Measurements from ENCODE around the gene XXYLT1. TPM values are rescaled to one million over a fixed set of nuclear protein-coding genes. Genes with fewer than 3 reads are reported as not detected.
A peak's percentile ranks its signal among the peaks of the same experiment; 100 is the strongest.

Gene XXYLT1
- total and polyA plus RNA-seq, 10 of the 15 experiments (the other 5 are each of a cell fraction or from before 2014, with no cell fraction given) = 1.2 to 14.2 (median 9.3) TPM

- TF ChIP-seq, protein P1, sequence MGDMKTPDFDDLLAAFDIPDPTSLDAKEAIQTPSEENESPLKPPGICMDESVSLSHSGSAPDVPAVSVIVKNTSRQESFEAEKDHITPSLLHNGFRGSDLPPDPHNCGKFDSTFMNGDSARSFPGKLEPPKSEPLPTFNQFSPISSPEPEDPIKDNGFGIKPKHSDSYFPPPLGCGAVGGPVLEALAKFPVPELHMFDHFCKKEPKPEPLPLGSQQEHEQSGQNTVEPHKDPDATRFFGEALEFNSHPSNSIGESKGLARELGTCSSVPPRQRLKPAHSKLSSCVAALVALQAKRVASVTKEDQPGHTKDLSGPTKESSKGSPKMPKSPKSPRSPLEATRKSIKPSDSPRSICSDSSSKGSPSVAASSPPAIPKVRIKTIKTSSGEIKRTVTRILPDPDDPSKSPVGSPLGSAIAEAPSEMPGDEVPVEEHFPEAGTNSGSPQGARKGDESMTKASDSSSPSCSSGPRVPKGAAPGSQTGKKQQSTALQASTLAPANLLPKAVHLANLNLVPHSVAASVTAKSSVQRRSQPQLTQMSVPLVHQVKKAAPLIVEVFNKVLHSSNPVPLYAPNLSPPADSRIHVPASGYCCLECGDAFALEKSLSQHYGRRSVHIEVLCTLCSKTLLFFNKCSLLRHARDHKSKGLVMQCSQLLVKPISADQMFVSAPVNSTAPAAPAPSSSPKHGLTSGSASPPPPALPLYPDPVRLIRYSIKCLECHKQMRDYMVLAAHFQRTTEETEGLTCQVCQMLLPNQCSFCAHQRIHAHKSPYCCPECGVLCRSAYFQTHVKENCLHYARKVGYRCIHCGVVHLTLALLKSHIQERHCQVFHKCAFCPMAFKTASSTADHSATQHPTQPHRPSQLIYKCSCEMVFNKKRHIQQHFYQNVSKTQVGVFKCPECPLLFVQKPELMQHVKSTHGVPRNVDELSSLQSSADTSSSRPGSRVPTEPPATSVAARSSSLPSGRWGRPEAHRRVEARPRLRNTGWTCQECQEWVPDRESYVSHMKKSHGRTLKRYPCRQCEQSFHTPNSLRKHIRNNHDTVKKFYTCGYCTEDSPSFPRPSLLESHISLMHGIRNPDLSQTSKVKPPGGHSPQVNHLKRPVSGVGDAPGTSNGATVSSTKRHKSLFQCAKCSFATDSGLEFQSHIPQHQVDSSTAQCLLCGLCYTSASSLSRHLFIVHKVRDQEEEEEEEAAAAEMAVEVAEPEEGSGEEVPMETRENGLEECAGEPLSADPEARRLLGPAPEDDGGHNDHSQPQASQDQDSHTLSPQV (IDR thresholded peaks at IDR 0.05) = peak; percentile 33; the same call in 1 of the 2 replicates
- TF ChIP-seq EZH2 (IDR thresholded peaks at IDR 0.05; ENCODE audit: borderline replicate concordance, control insufficient read depth, low read depth, low read length) = no peak
- TF ChIP-seq DPF2 (IDR thresholded peaks at IDR 0.05) = peak; percentile 72; the same call in 1 of the 2 replicates
- TF ChIP-seq, protein P2, sequence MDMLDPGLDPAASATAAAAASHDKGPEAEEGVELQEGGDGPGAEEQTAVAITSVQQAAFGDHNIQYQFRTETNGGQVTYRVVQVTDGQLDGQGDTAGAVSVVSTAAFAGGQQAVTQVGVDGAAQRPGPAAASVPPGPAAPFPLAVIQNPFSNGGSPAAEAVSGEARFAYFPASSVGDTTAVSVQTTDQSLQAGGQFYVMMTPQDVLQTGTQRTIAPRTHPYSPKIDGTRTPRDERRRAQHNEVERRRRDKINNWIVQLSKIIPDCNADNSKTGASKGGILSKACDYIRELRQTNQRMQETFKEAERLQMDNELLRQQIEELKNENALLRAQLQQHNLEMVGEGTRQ (IDR thresholded peaks at IDR 0.05; ENCODE audit: borderline replicate concordance, low read depth, low read length) = no peak
- TF ChIP-seq NR2C1 (IDR thresholded peaks at IDR 0.05) = peak; percentile 63
- TF ChIP-seq, protein P3, sequence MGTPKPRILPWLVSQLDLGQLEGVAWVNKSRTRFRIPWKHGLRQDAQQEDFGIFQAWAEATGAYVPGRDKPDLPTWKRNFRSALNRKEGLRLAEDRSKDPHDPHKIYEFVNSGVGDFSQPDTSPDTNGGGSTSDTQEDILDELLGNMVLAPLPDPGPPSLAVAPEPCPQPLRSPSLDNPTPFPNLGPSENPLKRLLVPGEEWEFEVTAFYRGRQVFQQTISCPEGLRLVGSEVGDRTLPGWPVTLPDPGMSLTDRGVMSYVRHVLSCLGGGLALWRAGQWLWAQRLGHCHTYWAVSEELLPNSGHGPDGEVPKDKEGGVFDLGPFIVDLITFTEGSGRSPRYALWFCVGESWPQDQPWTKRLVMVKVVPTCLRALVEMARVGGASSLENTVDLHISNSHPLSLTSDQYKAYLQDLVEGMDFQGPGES (IDR thresholded peaks at IDR 0.05) = no peak
- TF ChIP-seq NFXL1 (IDR thresholded peaks at IDR 0.05; ENCODE audit: borderline replicate concordance) = no peak
- TF ChIP-seq FOS (IDR thresholded peaks at IDR 0.05; ENCODE audit: borderline replicate concordance, extremely low read depth, insufficient read length) = no peak
- TF ChIP-seq CBX3 (IDR thresholded peaks at IDR 0.05; ENCODE audit: borderline replicate concordance, low read depth) = no peak
- TF ChIP-seq BACH1 (IDR thresholded peaks at IDR 0.05; ENCODE audit: borderline replicate concordance) = peak; percentile 90
- TF ChIP-seq NFIC (IDR thresholded peaks at IDR 0.05; ENCODE audit: low read depth, low read length) = no peak
- TF ChIP-seq MEF2A (IDR thresholded peaks at IDR 0.05; ENCODE audit: insufficient read depth, low read depth, low read length) = no peak
- no peak; the same call in 1 of the 2 replicates for TF ChIP-seq CREM (IDR thresholded peaks at IDR 0.05; ENCODE audit: low read depth)
- TF ChIP-seq, protein P4, sequence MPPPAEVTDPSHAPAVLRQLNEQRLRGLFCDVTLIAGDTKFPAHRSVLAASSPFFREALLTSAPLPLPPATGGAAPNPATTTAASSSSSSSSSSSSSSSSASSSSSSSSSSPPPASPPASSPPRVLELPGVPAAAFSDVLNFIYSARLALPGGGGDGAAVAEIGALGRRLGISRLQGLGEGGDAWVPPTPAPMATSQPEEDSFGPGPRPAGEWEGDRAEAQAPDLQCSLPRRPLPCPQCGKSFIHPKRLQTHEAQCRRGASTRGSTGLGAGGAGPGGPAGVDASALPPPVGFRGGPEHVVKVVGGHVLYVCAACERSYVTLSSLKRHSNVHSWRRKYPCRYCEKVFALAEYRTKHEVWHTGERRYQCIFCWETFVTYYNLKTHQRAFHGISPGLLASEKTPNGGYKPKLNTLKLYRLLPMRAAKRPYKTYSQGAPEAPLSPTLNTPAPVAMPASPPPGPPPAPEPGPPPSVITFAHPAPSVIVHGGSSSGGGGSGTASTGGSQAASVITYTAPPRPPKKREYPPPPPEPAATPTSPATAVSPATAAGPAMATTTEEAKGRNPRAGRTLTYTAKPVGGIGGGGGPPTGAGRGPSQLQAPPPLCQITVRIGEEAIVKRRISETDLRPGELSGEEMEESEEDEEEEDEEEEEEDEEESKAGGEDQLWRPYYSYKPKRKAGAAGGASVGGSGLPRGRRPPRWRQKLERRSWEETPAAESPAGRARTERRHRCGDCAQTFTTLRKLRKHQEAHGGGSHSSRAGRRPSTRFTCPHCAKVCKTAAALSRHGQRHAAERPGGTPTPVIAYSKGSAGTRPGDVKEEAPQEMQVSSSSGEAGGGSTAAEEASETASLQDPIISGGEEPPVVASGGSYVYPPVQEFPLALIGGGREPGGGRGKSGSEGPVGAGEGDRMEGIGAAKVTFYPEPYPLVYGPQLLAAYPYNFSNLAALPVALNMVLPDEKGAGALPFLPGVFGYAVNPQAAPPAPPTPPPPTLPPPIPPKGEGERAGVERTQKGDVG (CRISPR knock-in tag; IDR thresholded peaks at IDR 0.05) = no peak
- TF ChIP-seq RBBP5 (conservative IDR thresholded peaks at IDR 0.05) = 0 out of 2 replicates have a peak, but pooled peaks have one; percentile 57
- peak; percentile 94 for TF ChIP-seq ZSCAN29 (IDR thresholded peaks at IDR 0.05)
- TF ChIP-seq ZBTB33 (IDR thresholded peaks at IDR 0.05) = no peak
- TF ChIP-seq EGR1 (IDR thresholded peaks at IDR 0.05; ENCODE audit: borderline replicate concordance in 1 of 2, low read depth in 2 of 2, low read length in 2 of 2) = peak in 1 of 2 experiments; percentile 19; a peak in 1 of 3 replicates
- no peak for TF ChIP-seq SUZ12 (IDR thresholded peaks at IDR 0.05; ENCODE audit: unreplicated experiment)
Measured at GRCh38 chr3:195270817-195271409, at the start of gene XXYLT1 (continued).
